ENCODE results near the gene PLEKHM1.
"Not testable (repeated sequence)": the region's sequence is repeated elsewhere in the genome, so short reads cannot be mapped to it uniquely, and the experiment has no call there.

PLEKHM1 gene

GRCh38 chr17:45441526-45442310 is 48.8 kb downstream of the PLEKHM1 start:
- in situ Hi-C loops (cut with MboI; ENCODE audit: low sequenced_read_pairs) = no loop called here

- in situ Hi-C loops (cut with MboI; ENCODE audit: low sequenced_read_pairs) = not testable (repeated sequence)
These were observed 49.5 kb downstream of the PLEKHM1 start for GRCh38 chr17:45440839-45441515.

GRCh38 chr17:45440161-45440778 is 50.3 kb downstream of the PLEKHM1 start:
- in situ Hi-C loops (cut with MboI; ENCODE audit: low sequenced_read_pairs) = no loop called here

- in situ Hi-C loops (cut with MboI; ENCODE audit: low sequenced_read_pairs) = no loop called here
These were observed 51.5 kb downstream of the PLEKHM1 start for GRCh38 chr17:45438931-45439610.

- in situ Hi-C loops (cut with MboI; ENCODE audit: low sequenced_read_pairs) = no loop called here
These were observed 52.8 kb downstream of the PLEKHM1 start for GRCh38 chr17:45437465-45438283.

- in situ Hi-C loops (cut with MboI; ENCODE audit: low sequenced_read_pairs) = no loop called here
These were observed 53.7 kb downstream of the PLEKHM1 start for GRCh38 chr17:45436625-45437464.

- in situ Hi-C loops (cut with MboI; ENCODE audit: low sequenced_read_pairs) = no loop called here
These were observed 54.4 kb downstream of the PLEKHM1 start for GRCh38 chr17:45436161-45436560.

GRCh38 chr17:45435481-45435880 is 55.0 kb downstream of the PLEKHM1 start:
- in situ Hi-C loops (cut with MboI; ENCODE audit: low sequenced_read_pairs) = no loop called here

GRCh38 chr17:45433159-45433535 is 57.4 kb downstream of the PLEKHM1 start:
- in situ Hi-C loops (cut with MboI; ENCODE audit: low sequenced_read_pairs) = no loop called here

- in situ Hi-C loops (cut with MboI; ENCODE audit: low sequenced_read_pairs) = no loop called here
These were observed 57.9 kb downstream of the PLEKHM1 start, which contains the start of gene ARHGAP27 for GRCh38 chr17:45432405-45433158. Gene ARHGAP27 (minus strand): TSS chr17:45432870. CDS start chr17:45430279, 2,591 bp downstream.

GRCh38 chr17:45431531-45432404 is 58.8 kb downstream of the PLEKHM1 start:
- in situ Hi-C loops (cut with MboI; ENCODE audit: low sequenced_read_pairs) = no loop called here

GRCh38 chr17:45430738-45431530 is 59.6 kb downstream of the PLEKHM1 start:
- in situ Hi-C loops (cut with MboI; ENCODE audit: low sequenced_read_pairs) = no loop called here

- in situ Hi-C loops (cut with MboI; ENCODE audit: low sequenced_read_pairs) = no loop called here
These were observed 60.3 kb downstream of the PLEKHM1 start for GRCh38 chr17:45430006-45430737.

- in situ Hi-C loops (cut with MboI; ENCODE audit: low sequenced_read_pairs) = no loop called here
These were observed 61.0 kb downstream of the PLEKHM1 start for GRCh38 chr17:45429339-45430005.

- in situ Hi-C loops (cut with MboI; ENCODE audit: low sequenced_read_pairs) = no loop called here
These were observed 61.6 kb downstream of the PLEKHM1 start for GRCh38 chr17:45428931-45429338.
